Testis (tissue), 2 donors: ENCODE data around the gene PRKAG1.

Experiments
- CTCF ChIP-seq, 3 experiments: fragments of 450-650 bp in 2 of 3; fragments of 200-600 bp in 1 of 3; sonication (generic) in 1 of 3; IDR thresholded peaks; one replicate each; pipeline ENCODE4 v1.5.1; 2016 to 2019; ENCODE audit warnings: antibody characterized with exemption in 3 of 3, mild to moderate bottlenecking in 2 of 3, moderate library complexity in 1 of 3
- POLR2A ChIP-seq: fragments of 450-650 bp; IDR thresholded peaks from one replicate; pipeline ENCODE4 v1.6.1; 2017; ENCODE audit warnings: antibody characterized with exemption, mild to moderate bottlenecking, moderate library complexity

GRCh38 chr12:48969833-48970701, 48.5 kb downstream of the PRKAG1 start:
- TF ChIP-seq CTCF (IDR thresholded peaks at IDR 0.05) = no peak
- TF ChIP-seq POLR2A = no peak
